Sigmoid colon (tissue), 4 donors: ENCODE measurements around the gene KRT78.

Source experiments
- CTCF ChIP-seq, 4 experiments: fragments of 450-650 bp in 3 of 4; fragments of 200-600 bp in 1 of 4; IDR thresholded peaks; one replicate each; pipeline ENCODE4 v1.5.1; 2016 to 2019; ENCODE audit warnings: antibody characterized with exemption in 4 of 4, mild to moderate bottlenecking in 3 of 4, moderate library complexity in 2 of 4
- EP300 ChIP-seq, 4 donors: sonication (generic); formaldehyde crosslinking; IDR thresholded peaks; one replicate each; pipeline ENCODE4 v1.6.1; 2017; ENCODE audit warnings: antibody characterized with exemption in 4 of 4
- POLR2A ChIP-seq, 2 donors: fragments of 450-650 bp; IDR thresholded peaks; one replicate each; pipeline ENCODE4 v1.6.1; 2016; ENCODE audit warnings: antibody characterized with exemption in 2 of 2, mild to moderate bottlenecking in 2 of 2, moderate library complexity in 2 of 2
- POLR2AphosphoS5 ChIP-seq, 4 donors: sonication (generic); formaldehyde crosslinking; IDR thresholded peaks; one replicate each; pipeline ENCODE4 v1.6.1; 2017; ENCODE audit warnings: antibody characterized with exemption in 4 of 4

GRCh38 chr12:52817699-52818238 lies 31.0 kb downstream of the KRT78 start:
- no peak for TF ChIP-seq CTCF (IDR thresholded peaks at IDR 0.05)
- no peak for TF ChIP-seq POLR2AphosphoS5 (IDR thresholded peaks at IDR 0.05)
- TF ChIP-seq POLR2A (IDR thresholded peaks at IDR 0.05) = no peak
- no peak for TF ChIP-seq EP300 (IDR thresholded peaks at IDR 0.05)
